HepG2 (cell line): Measurements from ENCODE around the gene TECTA. TPM values are rescaled to one million over a fixed set of nuclear protein-coding genes. Genes with fewer than 3 reads are reported as not detected.

Experiments used
- ATAC-seq: fragments of 200-7000 bp; cut with Tn5 transposase; 3 replicates; pipeline ENCODE4 v1.9.1; 2020; ENCODE audit warnings: mild to moderate bottlenecking, moderate library complexity
- BruUV-seq: library from RNA; stranded (reverse); fragments of 400-500 nt; replicated peaks from 2 replicates; lab custom pipeline; 2021; lab: Mats Ljungman, UMichigan
- CTCF ChIA-PET: fragments of 300-600 bp; formaldehyde crosslinking; extraction: SDS; loops from one replicate; lab custom pipeline; 2021; ENCODE audit warnings: low total read pairs, inconsistent platforms, low intra/inter-chr PET ratio; lab: Yijun Ruan, JAX
- POLR2A ChIA-PET: fragments of 350-600 bp; sonication (Branson Sonifier 250); formaldehyde crosslinking; loops from one replicate; lab custom pipeline; 2020; ENCODE audit warnings: antibody characterized with exemption, inconsistent platforms; lab: Yijun Ruan, JAX
- DNase-seq: peaks from one replicate; pipeline ENCODE4 v3.0.0-alpha.2; 2015; ENCODE audit warnings: low spot score
- FAIRE-seq: peaks from 3 replicates; lab custom pipeline; 2011; peaks lifted over from hg19 to GRCh38; lab: Jason Lieb, UNC
- H2AFZ ChIP-seq: one replicate; pipeline ENCODE4 v1.6.1; 2011; ENCODE audit warnings: low read length, inconsistent platforms
- H3K27ac ChIP-seq: fragments of 300-600 bp; 3 replicates; pipeline ENCODE4 v1.8.0; 2011; ENCODE audit warnings: mixed run types, mild to moderate bottlenecking, mixed read lengths, low read length, inconsistent platforms; ENCODE audit not compliant: insufficient read depth; ENCODE audit errors: extremely low read length
- H3K27me3 ChIP-seq, 2 experiments: fragments of 200-600 bp in 1 of 2; 2 replicates in 1 of 2; 3 replicates in 1 of 2; pipeline versions ENCODE4 v1.6.0 to v1.8.0; 2011; ENCODE audit warnings: low read length in 2 of 2, mild to moderate bottlenecking in 2 of 2, moderate library complexity in 2 of 2, inconsistent platforms in 1 of 2; ENCODE audit not compliant: insufficient read depth in 2 of 2, control insufficient read depth in 1 of 2
- H3K36me3 ChIP-seq, 2 experiments: fragments of 200-600 bp in 1 of 2; replicated peaks in 1 of 2; 2 replicates in 1 of 2; 3 replicates in 1 of 2; pipeline versions ENCODE4 v1.5.1 to v1.8.0; 2011; ENCODE audit warnings: low read length in 2 of 2, inconsistent platforms in 1 of 2; ENCODE audit not compliant: insufficient read depth in 2 of 2, control insufficient read depth in 1 of 2
- H3K4me1 ChIP-seq: 2 replicates; pipeline ENCODE4 v1.5.1; 2012; ENCODE audit warnings: low read length, inconsistent platforms; ENCODE audit not compliant: insufficient read depth
- H3K4me2 ChIP-seq: 2 replicates; pipeline ENCODE4 v1.6.0; 2011; ENCODE audit warnings: low read depth, low read length, inconsistent platforms
- H3K4me3 ChIP-seq, 3 experiments: fragments of 200-600 bp in 1 of 3; sonication (generic), shearing (Covaris generic) in 1 of 3; replicated peaks in 1 of 3; 2 replicates each; pipeline ENCODE4 v1.5.1; 2011 to 2016; ENCODE audit warnings: low read length in 3 of 3, inconsistent platforms in 2 of 3, low read depth in 2 of 3, mild to moderate bottlenecking in 2 of 3, control low read depth in 1 of 3, mixed read lengths in 1 of 3; ENCODE audit not compliant: insufficient read depth in 1 of 3
- H3K79me2 ChIP-seq: one replicate; pipeline ENCODE4 v1.6.1; 2011; ENCODE audit warnings: low read length, inconsistent platforms; ENCODE audit not compliant: insufficient read depth
- H3K9ac ChIP-seq: 2 replicates; pipeline ENCODE4 v1.6.0; 2011; ENCODE audit warnings: mild to moderate bottlenecking, low read depth, low read length, inconsistent platforms; ENCODE audit not compliant: insufficient read depth
- H3K9me3 ChIP-seq: 2 replicates; pipeline ENCODE4 v1.5.1; 2012; ENCODE audit warnings: mild to moderate bottlenecking, low read length
- H4K20me1 ChIP-seq: 2 replicates; pipeline ENCODE4 v1.6.0; 2011; ENCODE audit warnings: inconsistent platforms, mild to moderate bottlenecking, low read length, moderate library complexity; ENCODE audit not compliant: insufficient read depth
- ARID3A ChIP-seq: IDR thresholded peaks from 2 replicates; pipeline ENCODE4 v1.6.1; 2012; ENCODE audit warnings: low read depth, low read length, improper control_type of control experiment
- CEBPG ChIP-seq: IDR thresholded peaks from 2 replicates; pipeline ENCODE4 v1.6.1; 2016
- DPF2 ChIP-seq: sonication (generic); formaldehyde crosslinking; IDR thresholded peaks from 2 replicates; pipeline ENCODE4 v1.4.0; 2020; ENCODE audit warnings: mild to moderate bottlenecking, low read depth, missing genetic modification reagents, borderline replicate concordance
- DR1 ChIP-seq: sonication (generic); formaldehyde crosslinking; IDR thresholded peaks from 2 replicates; pipeline ENCODE4 v1.8.0; 2021; ENCODE audit warnings: mild to moderate bottlenecking, missing genetic modification reagents, inconsistent platforms
- FOXJ3 ChIP-seq: sonication (generic); formaldehyde crosslinking; IDR thresholded peaks from 2 replicates; pipeline ENCODE4 v1.4.0; 2020; ENCODE audit warnings: missing genetic modification reagents, mild to moderate bottlenecking, borderline replicate concordance
- HNRNPH1 ChIP-seq: fragments of 200-400 bp; formaldehyde crosslinking; optimal IDR thresholded peaks from 2 replicates; pipeline ENCODE3; 2017; ENCODE audit warnings: mild to moderate bottlenecking, low read depth, low read length
- MBD4 ChIP-seq: IDR thresholded peaks from 2 replicates; pipeline ENCODE4 v1.6.1; 2012; ENCODE audit warnings: low read length, inconsistent platforms, borderline replicate concordance
- MEF2D ChIP-seq: sonication (generic); formaldehyde crosslinking; IDR thresholded peaks from 2 replicates; pipeline ENCODE4 v1.5.1; 2020; ENCODE audit warnings: mild to moderate bottlenecking, missing genetic modification reagents
- NFRKB ChIP-seq: fragments of 450-650 bp; IDR thresholded peaks from 2 replicates; pipeline ENCODE4 v1.6.1; 2017
- POLR2G ChIP-seq: fragments of 200-400 bp; formaldehyde crosslinking; IDR thresholded peaks from 2 replicates; pipeline ENCODE4 v1.6.1; 2018; ENCODE audit warnings: mild to moderate bottlenecking, low read depth, low read length, moderate library complexity
- PRDM10 ChIP-seq: sonication (generic); formaldehyde crosslinking; IDR thresholded peaks from 2 replicates; pipeline ENCODE4 v1.4.0; 2020; ENCODE audit warnings: low read depth, missing genetic modification reagents
- RAD51 ChIP-seq: fragments of 450-650 bp; IDR thresholded peaks from 2 replicates; pipeline ENCODE4 v1.6.1; 2016; ENCODE audit warnings: borderline replicate concordance
- SKIL ChIP-seq: sonication (generic); formaldehyde crosslinking; IDR thresholded peaks from 2 replicates; pipeline ENCODE4 v1.8.0; 2022; ENCODE audit warnings: missing genetic modification reagents, mild to moderate bottlenecking, moderate library complexity, borderline replicate concordance
- TARDBP ChIP-seq: sonication (generic); formaldehyde crosslinking; IDR thresholded peaks from 2 replicates; pipeline ENCODE4 v1.8.0; 2022; ENCODE audit warnings: mild to moderate bottlenecking, missing genetic modification reagents
- ZBTB20 ChIP-seq: sonication (generic); formaldehyde crosslinking; IDR thresholded peaks from 2 replicates; pipeline ENCODE4 v1.8.1; 2023; ENCODE audit warnings: missing genetic modification reagents, low read depth, mild to moderate bottlenecking, borderline replicate concordance
- ZNF33A ChIP-seq: sonication (generic); formaldehyde crosslinking; IDR thresholded peaks from 2 replicates; pipeline ENCODE4 v1.5.1; 2020; ENCODE audit warnings: missing genetic modification reagents, mild to moderate bottlenecking, moderate library complexity, borderline replicate concordance
- ZNF614 ChIP-seq: IDR thresholded peaks from 2 replicates; pipeline ENCODE4 v1.6.1; 2018; ENCODE audit warnings: missing biosample characterization, missing genetic modification reagents, inconsistent platforms, borderline replicate concordance
- ZNF878 ChIP-seq: sonication (generic); formaldehyde crosslinking; IDR thresholded peaks from 2 replicates; pipeline ENCODE4 v1.8.1; 2023; ENCODE audit warnings: mild to moderate bottlenecking, missing genetic modification reagents, moderate library complexity
- WGBS: methylation state at CpG from one replicate; pipeline ENCODE4 v1.1.6; 2017; ENCODE audit warnings: low lambda C conversion rate; 5-methylcytosine and 5-hydroxymethylcytosine counted together
- in situ Hi-C: cut with HindIII; loops from 2 replicates; pipeline ENCODE4 v1.10.0; 2017; ENCODE audit warnings: low pct_unique_long_range_greater_than_20kb; ENCODE audit not compliant: extremely low pct_ligation_motif_present
- intact Hi-C: fragments of 100-400 bp; cut with micrococcal nuclease; formaldehyde crosslinking; loops from one replicate; pipeline ENCODE4 v1.10.0; 2022; ENCODE audit not compliant: unreplicated experiment
- polyA plus RNA-seq, 8 experiments: library from polyadenylated mRNA; depleted of rRNA in 3 of 8; stranded (reverse) in 7 of 8; unstranded in 1 of 8; fragments of >200 nt; fragmentation: Illumina TruSeq in 4 of 8; extraction: Trizol in 4 of 8; gene quantifications; 2 replicates each; pipeline versions ENCODE4 v1.2.1 to v1.2.3, GENCODE V29; 2011 to 2016; ENCODE audit warnings: low read depth in 4 of 8, missing spikeins in 1 of 8, mixed read lengths in 1 of 8; ENCODE audit not compliant: insufficient read depth in 1 of 8
- total RNA-seq, 5 experiments: library from RNA; depleted of rRNA; stranded (reverse); fragments of >200 nt; fragmentation: Illumina TruSeq; extraction: Trizol; gene quantifications; 2 replicates each; pipeline ENCODE4 v1.2.3, GENCODE V29; 2016; ENCODE audit warnings: low read depth in 1 of 5

TECTA gene
- total and polyA plus RNA-seq, 2 of the 13 experiments (the other 11 are each of a cell fraction or from before 2014, with no cell fraction given) = 0.04 to 0.17 TPM

GRCh38 chr11:121067453-121067852 is 33.6 kb upstream of the TECTA start:
- FAIRE-seq (peak; percentile 63), ATAC-seq (peak; percentile 99), DNase-seq (peak; percentile 97)
- WGBS = 3% methylated on average over 2 of the region's 2 CpGs
- Histone ChIP-seq H3K4me3 (peak overlapping the region in 1 of 3 experiments; percentile 15; a peak in 1 of 6 replicates), H3K27me3 (no peaks in the 10 kb centered on the region), H3K79me2 (no peaks in the 10 kb centered on the region), H3K36me3 (no peaks in the 10 kb centered on the region), H3K9ac (peak overlapping the region; percentile 74), H4K20me1 (no peaks in the 10 kb centered on the region), H3K4me2 (peak overlapping the region; percentile 69), H3K27ac (peak overlapping the region; percentile 98), H3K9me3 (no peaks in the 10 kb centered on the region), H3K4me1 (peaks cover 63% of the 10 kb centered on the region), H2AFZ (no peak overlapping the region)
- in situ Hi-C loops (no loop called here), intact Hi-C loops (no loop called here)
- POLR2A ChIA-PET = interaction anchor here (0.7 to 2.6 kb wide), 7 partner anchors 16 to 676 kb away, joined by 3 to 15 read pairs (median 4); partner anchors contain the start of genes SC5D and TBCEL
- no TSS peak for BruUV-seq
- CTCF ChIA-PET = no interaction called here
- TF ChIP-seq DPF2 (CRISPR knock-in tag) = peak; percentile 70; the same call in 1 of the 2 replicates
- TF ChIP-seq ZNF614 = peak; percentile 51; the same call in 1 of the 2 replicates
- TF ChIP-seq NFRKB = no peak
- peak; percentile 61 for TF ChIP-seq CEBPG (CRISPR knock-in tag)
- TF ChIP-seq HNRNPH1 = no peak
- no peak for TF ChIP-seq PRDM10
- TF ChIP-seq MEF2D = peak; percentile 75; the same call in 1 of the 2 replicates
- no peak for TF ChIP-seq ZNF878 (CRISPR knock-in tag)
- peak; percentile 95; the same call in 1 of the 2 replicates for TF ChIP-seq FOXJ3 (CRISPR knock-in tag)
- TF ChIP-seq SKIL (CRISPR knock-in tag) = peak; percentile 27; the same call in 1 of the 2 replicates
- TF ChIP-seq DR1 (CRISPR knock-in tag) = no peak
- 0 out of 2 replicates have a peak, but pooled peaks have one; percentile 40 for TF ChIP-seq MBD4
- TF ChIP-seq ZBTB20 (CRISPR knock-in tag) = peak; percentile 95
- peak; percentile 48; the same call in 1 of the 2 replicates for TF ChIP-seq ZNF33A (CRISPR knock-in tag)
- 0 out of 2 replicates have a peak, but pooled peaks have one; percentile 40 for TF ChIP-seq POLR2G
- TF ChIP-seq RAD51 = no peak
- TF ChIP-seq ARID3A = peak; percentile 85
- TF ChIP-seq TARDBP = 0 out of 2 replicates have a peak, but pooled peaks have one; percentile 47
